ENCODE data around the gene RABEP1. TPM values are rescaled to one million over a fixed set of nuclear protein-coding genes. Genes with fewer than 3 reads are reported as not detected.
A peak's percentile ranks its signal among the peaks of the same experiment; 100 is the strongest.
"Not testable (repeated sequence)": the region's sequence is repeated elsewhere in the genome, so short reads cannot be mapped to it uniquely, and the experiment has no call there.

Gene RABEP1, protein sequence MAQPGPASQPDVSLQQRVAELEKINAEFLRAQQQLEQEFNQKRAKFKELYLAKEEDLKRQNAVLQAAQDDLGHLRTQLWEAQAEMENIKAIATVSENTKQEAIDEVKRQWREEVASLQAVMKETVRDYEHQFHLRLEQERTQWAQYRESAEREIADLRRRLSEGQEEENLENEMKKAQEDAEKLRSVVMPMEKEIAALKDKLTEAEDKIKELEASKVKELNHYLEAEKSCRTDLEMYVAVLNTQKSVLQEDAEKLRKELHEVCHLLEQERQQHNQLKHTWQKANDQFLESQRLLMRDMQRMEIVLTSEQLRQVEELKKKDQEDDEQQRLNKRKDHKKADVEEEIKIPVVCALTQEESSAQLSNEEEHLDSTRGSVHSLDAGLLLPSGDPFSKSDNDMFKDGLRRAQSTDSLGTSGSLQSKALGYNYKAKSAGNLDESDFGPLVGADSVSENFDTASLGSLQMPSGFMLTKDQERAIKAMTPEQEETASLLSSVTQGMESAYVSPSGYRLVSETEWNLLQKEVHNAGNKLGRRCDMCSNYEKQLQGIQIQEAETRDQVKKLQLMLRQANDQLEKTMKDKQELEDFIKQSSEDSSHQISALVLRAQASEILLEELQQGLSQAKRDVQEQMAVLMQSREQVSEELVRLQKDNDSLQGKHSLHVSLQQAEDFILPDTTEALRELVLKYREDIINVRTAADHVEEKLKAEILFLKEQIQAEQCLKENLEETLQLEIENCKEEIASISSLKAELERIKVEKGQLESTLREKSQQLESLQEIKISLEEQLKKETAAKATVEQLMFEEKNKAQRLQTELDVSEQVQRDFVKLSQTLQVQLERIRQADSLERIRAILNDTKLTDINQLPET
- total RNA-seq, result 10 to 100 TPM; 49.7 to 52.1 TPM

DNA sequence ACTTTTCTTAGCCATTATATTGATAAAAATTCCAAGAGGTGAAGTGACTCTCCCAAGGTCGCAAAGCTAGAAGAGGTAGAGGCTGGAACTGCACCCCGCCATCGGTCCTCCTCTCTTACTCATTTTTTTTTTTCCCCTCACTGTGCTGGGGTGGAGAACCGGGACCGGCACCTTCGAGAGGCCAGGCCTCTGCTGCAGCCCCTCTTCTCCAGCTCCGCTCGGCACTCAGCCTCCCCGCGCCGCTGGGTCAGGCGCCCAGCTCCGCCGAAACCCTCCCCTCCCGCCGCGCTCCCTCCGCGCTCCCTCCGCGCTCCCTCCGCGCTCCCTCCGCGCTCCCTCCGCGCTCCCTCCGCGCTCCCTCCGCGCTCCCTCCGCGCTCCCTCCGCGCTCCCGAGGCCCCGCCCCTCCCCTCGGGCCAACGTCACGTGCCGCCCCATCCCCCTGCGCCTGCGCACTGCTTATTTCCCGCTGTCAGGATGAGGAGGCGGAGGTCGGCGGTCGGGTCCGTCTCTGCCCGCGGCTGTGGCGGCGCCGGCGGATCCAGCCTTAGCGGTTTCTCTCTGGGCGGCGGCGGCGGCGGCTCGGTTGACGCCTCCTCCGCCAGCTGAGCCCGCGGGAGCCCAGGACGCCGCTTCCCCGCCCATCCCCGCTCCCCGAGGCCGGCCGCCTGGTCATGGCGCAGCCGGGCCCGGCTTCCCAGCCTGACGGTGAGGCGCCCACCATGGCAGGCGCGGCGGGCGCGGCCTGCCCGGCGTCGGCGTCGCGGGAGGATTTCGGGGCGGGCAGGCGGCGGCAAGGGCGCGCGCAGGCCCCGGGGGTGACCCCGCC lies at the start of gene RABEP1:
RABEP1 (plus strand) TSS at position 471 of the 828 bp plus-strand sequence; CDS start at position 674, 203 bp downstream.
- DNase-seq (ENCODE audit: low spot score in 2 of 2) (peak; percentile 95 to 96), ATAC-seq (peak; percentile 89)
- Mint-ChIP-seq H3K27ac (peak within 1 kb of the TSS; percentile 66 to 95), H3K9me3 (no peaks in the 10 kb centered on the region), H3K36me3 (peaks cover 0 to 9% of the 10 kb centered on the region in 2 donors)

DNA sequence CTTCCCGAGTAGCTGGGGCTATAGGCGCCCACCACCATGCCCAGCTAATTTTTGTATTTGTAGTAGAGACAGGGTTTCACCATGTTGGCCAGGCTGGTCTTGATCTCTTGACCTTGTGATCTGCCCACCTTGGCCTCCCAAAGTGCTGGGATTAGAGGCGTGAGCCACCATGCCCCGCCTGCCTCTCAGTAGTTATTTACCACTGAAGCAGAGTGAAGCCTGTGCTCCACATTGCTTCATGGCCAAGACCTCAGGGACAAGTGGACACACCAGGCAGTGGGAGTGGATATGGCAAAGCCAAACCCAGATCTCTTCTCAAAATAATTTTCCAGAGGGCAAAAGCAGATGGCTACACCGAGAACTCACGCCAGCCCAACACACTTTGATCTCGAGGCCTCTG lies 48.6 kb upstream of the RABEP1 start:
- peak overlapping the region; percentile 17 to 49 for H3K27ac Mint-ChIP-seq
- not testable (repeated sequence) for DNase-seq (ENCODE audit: low spot score in 2 of 2); H3K9me3 Mint-ChIP-seq; ATAC-seq; H3K36me3 Mint-ChIP-seq

DNA sequence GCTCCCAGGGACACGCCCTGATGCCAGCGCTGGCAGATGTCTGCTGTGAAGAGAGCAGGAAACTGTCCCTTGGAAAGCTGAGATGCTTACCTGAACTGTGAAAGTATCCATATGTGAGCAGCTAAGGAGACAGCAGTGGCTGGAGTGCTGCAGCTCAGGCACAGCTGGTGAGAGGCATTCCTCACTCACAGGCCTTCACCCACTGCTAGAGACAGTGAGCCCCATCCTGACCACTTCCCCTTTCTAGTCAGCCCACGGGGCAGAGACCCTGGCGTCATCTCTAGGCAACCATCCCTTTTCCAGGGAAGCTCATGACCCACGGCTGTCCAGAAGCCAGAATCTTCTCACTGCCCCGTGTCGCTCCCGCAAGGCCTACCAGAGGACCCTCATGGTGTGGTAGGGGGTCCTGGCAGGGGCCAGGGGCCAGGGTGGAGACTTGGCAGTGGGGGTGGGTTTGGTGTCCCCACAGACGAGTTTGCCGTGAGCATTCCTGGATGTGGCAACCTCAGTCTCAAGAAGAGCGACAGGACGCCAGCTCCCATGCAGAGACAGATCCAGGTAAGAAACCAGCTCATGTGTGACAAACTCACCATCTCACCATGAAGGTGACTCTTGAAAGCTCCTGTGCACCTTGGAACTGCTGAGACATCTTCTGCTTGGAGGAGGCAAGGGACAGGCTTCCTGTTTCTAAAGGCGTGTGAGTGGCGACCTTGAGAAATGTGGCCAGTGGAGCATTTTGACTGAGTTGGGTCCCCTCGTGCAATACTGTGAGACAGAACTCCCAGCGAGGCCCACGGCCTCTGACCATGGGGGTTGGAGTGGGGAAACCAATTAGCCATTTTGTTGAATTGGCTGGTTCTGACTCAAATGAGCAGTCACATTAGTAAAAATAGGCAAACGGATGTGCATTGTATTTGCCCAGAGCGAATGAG lies 47.2 kb upstream of the RABEP1 start, which contains the start of gene SCIMP:
SCIMP (minus strand) TSS at position 216 of the 932 bp plus-strand sequence; CDS start at position 111, 105 bp downstream.
- Mint-ChIP-seq H3K27ac (peak within 1 kb of the TSS; percentile 22 to 49), H3K36me3 (no peaks in the 10 kb centered on the region), H3K9me3 (no peaks in the 10 kb centered on the region)
- DNase-seq (ENCODE audit: low spot score in 2 of 2) (no peak), ATAC-seq (no peak)

DNA sequence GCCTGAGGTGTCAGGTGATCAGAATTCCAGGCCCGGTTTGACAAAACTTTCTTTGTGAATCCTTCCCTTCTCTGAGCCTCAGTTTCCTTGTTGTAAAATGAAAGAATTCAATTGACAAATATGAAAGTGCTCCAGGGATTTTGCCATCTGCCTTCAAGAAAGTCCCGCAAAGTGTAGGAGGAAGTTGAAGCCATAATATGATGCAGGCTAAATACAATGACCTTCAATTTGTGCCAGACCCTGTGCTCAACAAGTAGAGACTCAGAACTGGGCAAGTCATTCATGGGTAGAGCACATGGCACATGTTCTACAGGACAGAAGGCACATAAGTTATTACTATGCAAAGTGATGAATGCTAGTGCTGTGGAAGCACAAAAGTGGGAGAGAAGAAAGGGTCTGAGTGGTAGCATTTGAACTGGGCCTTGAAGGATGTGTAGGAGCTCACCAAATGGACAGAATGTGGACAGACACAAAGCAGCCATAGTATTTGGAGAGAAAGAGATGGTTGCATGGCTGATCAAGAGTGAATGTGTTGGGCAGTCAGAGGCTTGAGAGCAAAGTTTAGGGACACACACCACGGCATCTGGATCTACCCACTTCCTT lies 45.0 kb upstream of the RABEP1 start:
- Mint-ChIP-seq H3K27ac (peak overlapping the region in 1 of 2 donors; percentile 0), H3K36me3 (no peaks in the 10 kb centered on the region), H3K9me3 (peaks cover 0 to 2% of the 10 kb centered on the region in 2 donors)
- ATAC-seq (peak in 1 of 2 donors; percentile 9), DNase-seq (ENCODE audit: low spot score in 2 of 2) (no peak)

DNA sequence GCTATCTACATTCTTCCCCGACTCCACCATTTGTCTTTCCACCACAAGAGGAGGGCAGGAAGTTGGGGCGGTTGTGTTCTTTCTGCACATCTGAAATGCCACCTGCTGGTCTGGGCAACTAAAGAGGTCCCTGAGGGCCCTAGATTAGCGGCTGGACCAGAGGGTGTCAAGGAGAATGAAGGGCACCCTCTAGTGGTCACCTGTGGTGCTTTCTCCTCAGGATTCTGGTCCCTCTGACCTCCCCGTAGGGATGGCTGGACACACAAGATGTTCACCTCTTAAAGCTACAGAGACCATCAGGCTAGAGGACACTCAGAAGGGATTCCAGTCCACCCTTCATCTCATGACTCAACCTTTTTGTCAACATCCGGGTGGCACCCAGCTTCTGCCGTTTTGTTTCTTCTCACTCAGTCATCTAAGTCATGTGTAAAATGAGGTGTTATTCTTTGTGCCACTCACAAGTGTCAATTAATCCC lies 44.5 kb upstream of the RABEP1 start:
- peak; percentile 81 to 88 for ATAC-seq
- peaks cover 0 to 5% of the 10 kb centered on the region in 2 donors for H3K9me3 Mint-ChIP-seq
- no peaks in the 10 kb centered on the region for H3K36me3 Mint-ChIP-seq
- H3K27ac Mint-ChIP-seq, result peak overlapping the region in 1 of 2 donors; percentile 0
- peak; percentile 56 to 60 for DNase-seq (ENCODE audit: low spot score in 2 of 2)

DNA sequence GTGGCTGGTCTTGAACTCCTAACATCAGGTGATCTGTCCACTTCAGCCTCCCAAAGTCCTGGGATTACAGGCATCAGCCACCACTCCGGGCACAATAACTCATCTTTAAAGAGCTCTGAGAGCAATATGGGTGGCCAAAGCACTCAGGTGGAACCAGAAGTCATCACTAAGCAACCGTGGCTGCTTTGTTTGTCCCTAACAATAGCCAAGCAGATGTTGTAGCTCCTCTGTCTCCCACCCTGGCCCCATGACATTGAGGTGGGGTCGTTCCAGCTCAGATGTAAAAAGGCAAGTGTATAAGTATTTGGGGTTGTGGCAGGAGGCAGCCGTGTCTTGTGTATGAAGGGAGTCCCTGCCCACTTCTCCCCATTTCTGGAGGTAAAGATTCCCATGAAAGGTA lies 43.8 kb upstream of the RABEP1 start:
- H3K36me3 Mint-ChIP-seq, result no peaks in the 10 kb centered on the region
- no peak overlapping the region for H3K27ac Mint-ChIP-seq
- DNase-seq (ENCODE audit: low spot score in 2 of 2), result no peak
- H3K9me3 Mint-ChIP-seq, result peaks cover 0 to 5% of the 10 kb centered on the region in 2 donors
- ATAC-seq, result no peak

DNA sequence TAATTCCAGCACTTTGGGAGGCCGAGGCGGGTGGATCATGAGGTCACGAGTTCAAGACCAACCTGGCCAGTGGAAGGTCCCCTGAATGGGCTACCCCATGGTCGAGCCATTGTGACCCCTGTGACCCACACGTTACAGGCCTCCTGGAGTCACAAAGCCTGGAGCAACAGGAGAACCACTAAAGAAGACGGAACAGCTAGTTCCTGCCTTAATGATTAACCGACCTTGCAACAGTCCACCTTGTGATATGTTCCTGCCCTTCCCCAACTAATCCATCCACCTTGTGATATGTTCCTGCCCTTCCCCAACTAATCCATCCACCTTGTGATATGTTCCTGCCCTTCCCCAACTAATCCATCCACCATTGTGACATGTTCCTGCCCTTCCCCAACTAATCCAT lies 42.3 kb upstream of the RABEP1 start:
- ATAC-seq; H3K9me3 Mint-ChIP-seq; H3K36me3 Mint-ChIP-seq; H3K27ac Mint-ChIP-seq; DNase-seq (ENCODE audit: low spot score in 2 of 2): not testable (repeated sequence)

DNA sequence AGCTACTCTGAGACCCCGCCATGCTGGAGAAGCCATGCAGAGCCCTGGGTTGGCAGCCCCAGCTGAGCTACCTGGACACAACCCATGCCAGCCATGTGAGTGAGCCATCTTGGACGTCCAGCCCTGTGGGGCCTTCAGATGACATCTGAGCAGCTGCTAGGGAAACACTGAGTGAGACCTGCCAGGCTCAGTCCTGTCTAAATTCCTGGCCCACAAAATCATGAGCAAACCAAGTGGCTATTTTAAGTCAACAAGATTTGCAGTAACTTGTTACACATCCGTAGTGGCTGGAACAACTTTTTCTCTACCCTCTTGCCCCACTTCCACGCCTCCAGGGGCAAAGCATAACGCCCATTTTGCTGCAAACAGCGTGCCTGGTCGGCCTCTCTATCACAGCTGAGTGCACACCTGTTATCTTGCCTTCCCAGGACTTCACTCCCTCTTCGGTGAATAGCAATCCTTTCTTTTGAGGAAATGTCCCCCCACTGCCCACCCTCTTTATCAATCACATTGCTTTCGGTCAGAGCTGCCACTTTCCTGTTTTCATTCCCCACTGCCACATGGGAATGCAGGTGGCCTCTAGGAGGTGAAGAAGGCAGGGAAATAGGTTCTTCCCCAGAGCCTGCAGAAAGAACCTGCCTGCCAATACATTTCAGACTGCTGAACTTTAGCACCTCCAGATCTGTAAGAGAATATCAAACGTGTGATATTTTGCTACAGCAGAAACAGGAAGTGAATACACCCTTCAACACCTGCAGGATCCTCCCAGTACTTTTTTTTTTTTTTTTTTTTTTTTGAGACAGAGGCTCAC lies 40.0 kb upstream of the RABEP1 start:
- Mint-ChIP-seq H3K36me3 (no peaks in the 10 kb centered on the region), H3K27ac (peak overlapping the region; percentile 75 to 91), H3K9me3 (peaks cover 0 to 5% of the 10 kb centered on the region in 2 donors)
- DNase-seq (ENCODE audit: low spot score in 2 of 2) (no peak), ATAC-seq (peak; percentile 58 to 66)

DNA sequence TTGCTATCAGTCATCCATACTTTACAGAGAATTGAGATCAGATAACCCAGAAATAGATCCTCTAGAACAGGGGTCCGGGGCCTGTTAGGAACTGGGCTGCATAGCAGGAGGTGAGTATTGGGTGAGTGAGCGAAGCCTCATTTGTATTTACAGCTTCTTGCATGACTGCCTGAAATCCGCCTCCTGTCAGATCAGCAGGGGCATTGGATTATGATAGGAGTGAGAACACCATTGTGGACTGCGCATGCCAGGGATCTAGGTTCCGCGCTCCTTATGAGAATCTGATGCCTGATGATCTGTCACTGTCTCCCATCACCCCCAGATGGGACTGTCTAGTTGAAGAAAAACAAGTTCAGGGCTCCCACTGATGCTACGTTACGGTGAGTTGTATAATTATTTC lies 34.5 kb upstream of the RABEP1 start:
- DNase-seq (ENCODE audit: low spot score in 2 of 2) (no peak), ATAC-seq (no peak)
- Mint-ChIP-seq H3K9me3 (no peaks in the 10 kb centered on the region), H3K27ac (no peak overlapping the region), H3K36me3 (no peaks in the 10 kb centered on the region)

DNA sequence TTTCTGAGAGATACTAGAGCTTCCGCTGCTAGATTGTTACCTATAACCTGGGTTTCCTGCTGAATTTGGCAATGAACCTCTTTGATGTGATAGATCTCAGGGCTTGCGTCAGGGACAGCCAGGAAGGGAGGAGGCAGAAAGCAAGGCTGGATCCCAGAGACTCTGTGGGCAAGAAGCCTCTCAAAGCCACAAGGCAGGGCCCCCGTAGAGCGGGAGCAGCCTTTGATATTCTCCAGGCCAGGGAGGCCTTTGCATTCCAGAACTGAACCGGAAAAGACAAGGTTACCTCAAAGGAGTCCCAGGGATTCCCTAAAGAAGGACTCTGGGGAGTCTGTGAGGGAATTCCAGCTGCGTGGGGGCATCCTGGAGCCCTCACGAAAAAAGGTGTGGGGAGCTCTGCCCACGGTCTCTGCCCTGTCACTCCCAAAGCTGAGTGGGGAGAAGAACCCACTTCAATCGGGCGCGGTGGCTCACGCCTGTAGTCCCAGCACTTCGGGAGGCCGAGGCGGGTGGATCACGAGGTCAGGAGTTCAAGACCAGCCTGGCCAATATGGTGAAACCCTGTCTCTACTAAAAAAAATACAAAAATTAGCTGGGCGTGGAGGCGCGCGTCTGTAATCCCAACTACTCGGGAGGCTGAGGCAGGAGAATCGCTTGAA lies 33.1 kb upstream of the RABEP1 start:
- no peak for ATAC-seq
- Mint-ChIP-seq H3K27ac (peak overlapping the region in 1 of 2 donors; percentile 48), H3K36me3 (no peaks in the 10 kb centered on the region), H3K9me3 (no peaks in the 10 kb centered on the region)
- no peak for DNase-seq (ENCODE audit: low spot score in 2 of 2)

DNA sequence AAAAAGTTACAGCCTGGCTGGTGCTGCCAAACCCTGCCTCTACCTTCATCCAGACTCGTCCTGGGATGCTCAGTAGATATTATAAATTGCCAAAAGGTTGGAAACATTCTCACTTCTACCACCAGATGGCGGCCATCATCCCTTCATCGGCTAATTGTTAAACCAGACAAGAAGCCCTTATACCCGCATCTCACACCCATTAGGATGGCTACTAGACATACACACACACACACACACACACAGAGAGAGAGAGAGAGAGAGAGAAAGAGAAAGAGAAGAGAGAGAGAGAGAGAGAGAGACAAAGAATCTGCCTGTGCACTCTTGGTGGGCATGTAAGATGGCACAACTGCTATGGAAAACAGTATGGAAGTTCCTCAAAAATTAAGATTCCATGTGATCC lies 32.5 kb upstream of the RABEP1 start:
- ATAC-seq (peak; percentile 72 to 82), DNase-seq (ENCODE audit: low spot score in 2 of 2) (peak in 1 of 2 donors; percentile 68)
- Mint-ChIP-seq H3K36me3 (no peaks in the 10 kb centered on the region), H3K27ac (peak overlapping the region in 1 of 2 donors; percentile 48), H3K9me3 (no peaks in the 10 kb centered on the region)

DNA sequence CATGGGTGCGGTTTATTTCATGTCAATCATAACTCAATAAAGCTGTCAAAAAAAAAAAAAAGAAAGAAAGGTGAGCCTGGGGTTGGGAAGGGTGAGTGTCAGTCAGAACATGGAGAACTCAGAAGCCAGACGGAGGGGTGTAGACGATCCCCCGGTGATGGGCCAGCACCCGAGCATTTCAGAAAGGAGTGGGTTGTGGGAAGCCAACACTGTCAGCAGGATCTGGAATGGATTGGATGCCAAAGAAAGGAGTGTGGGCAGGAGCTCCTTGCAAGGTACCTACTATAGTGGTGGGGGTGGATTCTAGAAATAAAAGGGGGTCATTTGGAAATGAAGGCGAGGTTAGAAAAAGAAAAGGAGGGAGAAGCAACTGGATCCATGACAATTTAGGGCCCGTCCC lies 27.7 kb upstream of the RABEP1 start:
- no peaks in the 10 kb centered on the region for H3K36me3 Mint-ChIP-seq
- H3K9me3 Mint-ChIP-seq, result no peaks in the 10 kb centered on the region
- no peak for ATAC-seq
- H3K27ac Mint-ChIP-seq, result peak overlapping the region in 1 of 2 donors; percentile 78
- no peak for DNase-seq (ENCODE audit: low spot score in 2 of 2)

DNA sequence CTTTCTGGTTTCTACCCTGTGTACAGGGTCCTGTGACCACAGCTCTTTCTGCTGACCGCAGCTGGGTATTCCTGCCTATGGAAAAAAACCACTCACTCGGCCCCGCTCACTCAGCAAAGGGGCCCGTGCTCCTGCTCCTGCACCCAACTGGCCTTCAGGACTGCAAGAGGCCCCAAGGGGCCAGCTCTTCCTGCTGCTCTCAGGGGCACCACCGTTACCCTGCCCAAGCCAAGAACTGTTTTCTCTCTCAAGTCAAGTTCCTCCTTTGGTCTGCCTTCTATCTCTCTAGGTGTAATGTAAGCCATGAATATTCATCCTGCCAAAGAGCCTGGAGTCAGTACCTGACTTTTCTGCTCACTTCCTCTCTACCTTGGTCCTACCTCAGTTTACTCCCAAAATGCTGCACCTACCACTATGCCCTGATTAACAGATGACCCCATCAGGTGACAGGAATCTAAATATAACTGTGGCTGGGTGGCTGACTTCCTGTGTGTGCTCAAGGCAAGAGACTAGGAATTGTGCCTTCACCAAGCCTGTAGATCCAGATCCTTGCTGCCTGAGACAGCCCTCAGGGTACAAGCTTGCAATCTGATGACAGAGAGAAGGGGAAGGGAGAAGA lies 27.1 kb upstream of the RABEP1 start:
- H3K27ac Mint-ChIP-seq, result no peak overlapping the region
- H3K36me3 Mint-ChIP-seq, result no peaks in the 10 kb centered on the region
- ATAC-seq (no peak), DNase-seq (ENCODE audit: low spot score in 2 of 2) (no peak)
- H3K9me3 Mint-ChIP-seq, result no peaks in the 10 kb centered on the region

Data from activated naive CD4-positive, alpha-beta T cell treated with anti-CD3 and anti-CD28 coated beads, Interleukin-2, amount 50 U/mL, for 72 hours (primary cell).